CD4-positive, alpha-beta T cell treated with Interleukin-4 for 4 hours (primary cell): ENCODE data around the gene ABHD11.
A peak's percentile ranks its signal among the peaks of the same experiment; 100 is the strongest.
"Not testable (repeated sequence)": the region's sequence is repeated elsewhere in the genome, so short reads cannot be mapped to it uniquely, and the experiment has no call there.

Experiments used
- DNase-seq: peaks from one replicate; pipeline ENCODE4 v3.0.0-alpha.2; 2020

ABHD11 gene

DNA sequence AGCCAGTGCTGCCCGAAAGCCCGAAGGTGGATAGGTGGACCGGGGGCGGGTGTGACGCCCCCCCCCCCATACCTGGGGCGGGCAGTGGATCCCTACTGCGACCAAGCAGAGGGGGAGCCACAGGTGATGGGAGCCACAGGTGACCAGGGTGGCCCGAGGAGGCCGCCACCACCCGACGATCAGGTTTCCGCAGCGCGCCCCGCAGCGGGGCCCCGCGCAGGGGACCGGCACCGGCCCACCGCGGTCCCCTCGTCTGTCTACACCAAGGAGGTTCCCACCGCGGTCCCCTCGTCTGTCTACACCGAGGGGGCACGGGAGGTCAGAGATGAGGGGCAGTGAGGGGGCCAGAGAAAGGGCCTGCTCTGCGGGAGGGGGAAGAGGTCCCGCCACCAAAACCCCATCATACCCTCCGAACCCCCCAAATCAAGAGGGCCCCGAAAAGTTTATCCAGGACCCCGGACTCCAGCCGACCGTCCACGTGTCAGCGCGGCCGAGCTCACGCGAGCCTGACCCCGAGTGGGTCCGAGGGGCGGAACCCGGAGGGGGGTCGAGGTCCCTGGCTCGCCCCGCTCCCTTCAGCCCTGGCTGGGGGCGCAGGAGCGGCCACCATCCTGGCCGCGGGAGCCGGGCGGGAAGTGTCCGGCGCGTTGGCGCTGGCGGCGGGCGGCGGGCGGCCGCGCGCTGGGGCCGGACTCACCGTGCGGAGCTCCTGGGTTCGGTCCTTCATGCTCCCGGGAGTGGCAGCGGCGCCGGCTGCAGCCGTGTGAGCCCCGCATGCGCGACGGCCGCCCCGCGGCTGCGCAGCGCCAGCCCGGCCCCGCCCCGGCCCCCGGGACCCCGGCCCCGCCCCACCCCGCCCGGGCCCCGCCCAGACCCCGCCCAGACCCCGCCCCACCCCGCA lies 19.4 kb downstream of the ABHD11 start, which contains the start of gene STX1A:
TSS of gene STX1A (minus strand) at position 765 of the 901 bp plus-strand sequence. CDS start at position 727, 38 bp downstream.
- DNase-seq: peak; percentile 48

GRCh38 chr7:73718438-73718881 lies 20.1 kb downstream of the ABHD11 start:
- peak; percentile 38 for DNase-seq

GRCh38 chr7:73717991-73718405 lies 20.6 kb downstream of the ABHD11 start:
- peak; percentile 86 for DNase-seq

DNA sequence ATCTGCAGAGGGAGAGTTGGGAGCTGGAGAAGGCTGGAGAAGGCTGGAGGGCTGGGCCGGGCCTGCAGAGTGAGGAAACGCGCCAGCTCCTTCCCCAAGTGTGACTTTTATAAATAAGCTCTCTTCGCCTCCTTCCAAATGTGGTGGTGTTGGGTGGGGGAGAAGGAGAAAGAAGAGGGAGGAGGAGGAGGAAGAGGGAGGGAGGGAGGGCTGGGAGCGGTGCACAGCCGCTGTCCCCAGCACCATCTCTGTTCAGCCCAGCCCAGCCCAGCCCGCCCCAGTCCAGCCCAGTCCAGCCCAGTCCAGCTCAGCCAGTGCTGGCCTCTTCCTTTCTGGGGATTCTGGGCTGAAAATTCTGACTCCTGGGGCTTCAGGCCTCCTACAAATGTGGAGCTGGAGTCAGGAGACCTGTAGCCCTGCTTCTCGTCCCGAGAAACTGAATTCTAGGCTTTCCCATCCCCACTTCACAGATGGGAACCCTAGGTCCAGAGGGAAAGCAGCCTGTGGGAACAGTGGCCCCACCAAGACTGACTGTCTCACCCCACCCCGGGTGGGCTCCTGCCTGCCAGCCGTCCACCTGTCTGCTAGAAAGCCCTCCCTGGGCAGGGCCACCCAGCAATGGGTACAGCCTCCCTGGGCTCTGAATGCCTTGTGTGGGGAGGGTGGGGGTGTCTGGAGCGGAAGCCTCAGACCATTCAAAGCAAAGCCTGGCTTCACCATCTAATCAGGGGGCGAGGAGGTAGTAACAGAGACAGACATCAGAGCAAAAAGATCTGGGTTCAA lies 21.4 kb downstream of the ABHD11 start:
- no peak for DNase-seq

GRCh38 chr7:73716318-73716890 lies 22.2 kb downstream of the ABHD11 start:
- DNase-seq: no peak

- peak; percentile 17 for DNase-seq
Measured at GRCh38 chr7:73715648-73716317, 22.8 kb downstream of the ABHD11 start.

- not testable (repeated sequence) for DNase-seq
Measured at GRCh38 chr7:73713319-73713718, 25.3 kb downstream of the ABHD11 start.

DNA sequence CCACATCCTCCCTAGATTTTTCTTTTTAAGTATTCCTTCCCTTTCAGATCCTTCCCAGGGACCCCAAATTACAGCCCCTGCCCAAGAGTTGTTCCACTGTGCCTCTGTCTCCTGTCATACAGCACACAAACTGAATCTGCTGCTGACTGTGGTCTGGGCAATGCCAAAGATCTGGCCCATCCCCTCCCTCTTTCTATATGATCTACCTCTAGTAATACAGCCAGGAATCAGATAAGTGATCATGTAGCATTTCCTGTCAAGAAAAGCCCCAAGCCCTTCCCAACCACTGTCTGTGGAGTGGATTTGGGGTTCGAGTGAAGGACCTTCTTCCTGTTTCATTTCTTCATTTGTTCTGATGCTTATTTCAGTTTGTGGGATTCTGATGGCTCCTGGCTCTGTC lies 25.8 kb downstream of the ABHD11 start:
- no peak for DNase-seq

DNA sequence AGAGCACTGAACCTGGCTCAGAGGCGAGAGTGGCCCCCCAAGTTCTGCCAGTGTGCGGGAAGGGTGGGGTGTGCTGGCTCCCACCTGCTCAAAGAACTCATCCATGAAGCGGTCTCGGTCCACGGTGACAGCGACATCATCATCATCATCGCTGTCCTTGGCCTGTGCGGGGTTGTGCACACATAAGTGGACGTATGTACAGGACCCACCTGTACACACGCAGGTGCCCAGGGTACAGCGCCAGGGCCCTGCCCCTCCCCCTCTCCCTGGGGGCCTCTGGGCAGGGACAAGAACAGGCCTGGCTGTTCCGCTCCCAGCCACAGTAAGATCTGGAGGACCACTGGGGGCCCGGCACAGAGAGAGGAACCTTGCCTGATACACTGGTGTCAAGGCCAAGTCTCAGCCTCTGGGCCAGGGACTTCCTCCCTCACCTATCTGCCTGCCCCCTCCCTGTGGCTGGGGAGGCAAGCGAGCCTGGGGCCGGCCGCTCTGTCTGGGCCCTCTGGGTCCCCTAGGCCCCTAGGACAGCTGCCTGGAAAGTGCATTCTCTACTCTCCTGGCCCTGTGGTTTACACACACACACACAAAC lies 29.5 kb downstream of the ABHD11 start:
- DNase-seq: no peak

DNA sequence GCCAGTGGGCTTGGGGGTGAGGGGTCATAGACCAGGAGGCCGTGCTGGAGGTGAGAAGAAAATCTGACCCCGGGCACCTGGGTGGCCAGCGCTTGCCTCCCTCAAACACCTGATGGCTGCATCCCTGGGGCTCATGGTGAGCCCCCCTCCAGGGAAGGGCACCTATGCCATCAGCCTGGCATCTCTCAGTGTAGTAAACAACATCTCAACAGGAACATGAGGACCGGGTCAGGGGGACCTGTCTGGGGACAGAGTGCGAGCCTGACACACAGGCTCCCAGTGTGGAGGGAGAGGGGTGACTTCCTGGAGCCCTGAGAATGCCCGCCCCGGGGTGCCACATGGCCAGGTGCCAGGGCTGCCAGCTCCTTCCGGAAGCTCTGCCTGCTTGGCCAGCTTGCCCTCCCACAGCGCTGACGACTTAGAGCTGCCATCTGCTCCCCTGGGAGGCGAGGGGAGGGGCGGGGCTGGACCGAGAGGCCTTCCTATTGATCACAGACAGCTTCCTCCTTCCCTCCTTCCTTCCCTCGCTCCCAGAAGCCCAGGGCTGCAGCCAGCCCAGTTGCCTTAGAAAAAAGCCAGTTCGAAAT lies 31.5 kb downstream of the ABHD11 start:
- DNase-seq: no peak

GRCh38 chr7:73706126-73707044 lies 32.2 kb downstream of the ABHD11 start:
- no peak for DNase-seq

- no peak for DNase-seq
Measured at GRCh38 chr7:73705551-73705920, 33.1 kb downstream of the ABHD11 start.

DNA sequence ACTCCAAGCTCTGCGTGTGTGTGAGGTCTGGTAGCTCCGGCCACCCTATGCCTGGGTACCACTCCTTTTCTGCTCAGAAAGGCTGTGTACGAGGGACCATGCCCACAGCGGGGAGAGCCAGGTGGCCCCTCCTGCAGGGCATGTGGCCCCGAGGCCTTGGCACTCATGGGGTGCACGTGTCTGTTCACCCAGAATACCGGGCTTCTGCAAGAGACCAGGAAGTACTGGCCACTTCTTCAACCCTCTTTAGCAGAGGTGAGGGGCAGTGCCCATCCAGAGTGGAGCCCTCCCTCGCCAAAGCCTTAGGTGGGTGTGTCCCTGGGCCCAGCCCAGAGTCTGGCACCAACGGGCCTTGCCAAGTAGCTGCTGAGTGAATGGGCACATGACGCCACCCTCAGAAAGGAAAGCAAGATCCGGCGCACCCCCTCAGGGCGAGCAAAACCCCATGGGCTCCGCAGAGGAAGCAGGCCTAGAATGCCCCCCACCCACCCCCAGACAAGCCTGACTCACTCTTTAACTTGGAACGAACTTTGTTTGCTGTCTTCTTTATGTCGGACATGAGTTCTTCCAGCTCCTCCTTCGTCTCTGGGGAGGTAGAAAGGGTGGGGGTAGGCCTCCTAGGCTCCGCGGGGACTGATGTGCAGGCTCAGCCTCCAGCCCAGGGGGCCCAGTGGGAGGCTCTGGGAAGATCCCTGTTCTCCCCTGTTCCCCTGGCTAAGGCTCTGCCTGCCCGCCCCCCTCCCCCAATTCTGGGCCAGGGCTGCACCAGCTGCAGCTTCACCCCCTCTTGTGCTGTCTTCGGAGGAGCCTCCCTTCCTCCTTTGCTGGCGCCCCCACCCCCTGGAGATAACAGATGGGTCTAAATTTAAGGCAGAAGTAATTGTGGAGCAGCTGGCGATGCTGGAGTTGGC lies 33.7 kb downstream of the ABHD11 start:
- no peak for DNase-seq

DNA sequence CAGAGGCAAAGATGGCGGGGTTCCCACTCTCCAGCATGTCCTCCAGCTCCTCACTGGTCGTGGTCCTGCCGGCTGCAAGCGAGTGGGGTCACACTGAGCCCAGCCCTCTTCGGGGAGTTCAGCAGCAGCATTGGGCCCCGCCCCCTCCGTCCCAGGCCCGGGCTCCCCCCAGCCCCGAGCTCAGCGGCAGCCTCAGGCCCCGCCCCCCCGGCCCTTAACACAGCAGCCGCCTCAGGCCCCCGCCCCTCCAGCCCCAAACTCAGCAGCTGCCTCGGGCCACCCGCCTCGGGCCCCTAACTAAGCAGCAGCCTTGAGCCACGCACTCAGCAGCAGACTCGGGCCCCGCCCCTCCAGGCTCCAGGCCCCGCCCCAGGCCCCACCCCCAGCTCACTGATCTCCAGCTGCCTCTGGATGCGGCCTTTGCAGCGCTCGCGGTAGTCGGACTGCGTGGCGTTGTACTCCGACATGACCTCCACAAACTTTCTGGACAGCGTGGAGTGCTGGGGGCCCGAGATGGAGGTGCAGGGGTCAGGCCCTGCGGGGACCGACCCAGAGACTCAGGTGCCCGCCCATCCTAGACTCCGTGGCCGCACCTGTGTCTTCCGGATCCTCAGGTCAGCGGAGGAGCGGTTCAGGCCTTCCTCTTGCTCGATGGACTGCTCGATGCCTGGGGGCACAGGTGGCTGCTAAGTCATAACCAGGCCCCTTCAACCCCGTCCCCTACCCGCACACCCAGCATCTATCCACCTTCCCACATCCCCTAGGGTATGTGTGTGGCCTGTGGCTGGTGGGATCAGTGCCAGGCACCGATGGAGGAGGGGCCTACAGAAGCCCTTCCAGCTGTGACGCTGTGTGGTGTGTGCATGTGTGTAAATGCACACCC lies 34.6 kb downstream of the ABHD11 start:
- DNase-seq: no peak

GRCh38 chr7:73703225-73703624 lies 35.4 kb downstream of the ABHD11 start:
- no peak for DNase-seq

GRCh38 chr7:73702665-73703064 lies 35.9 kb downstream of the ABHD11 start:
- no peak for DNase-seq

DNA sequence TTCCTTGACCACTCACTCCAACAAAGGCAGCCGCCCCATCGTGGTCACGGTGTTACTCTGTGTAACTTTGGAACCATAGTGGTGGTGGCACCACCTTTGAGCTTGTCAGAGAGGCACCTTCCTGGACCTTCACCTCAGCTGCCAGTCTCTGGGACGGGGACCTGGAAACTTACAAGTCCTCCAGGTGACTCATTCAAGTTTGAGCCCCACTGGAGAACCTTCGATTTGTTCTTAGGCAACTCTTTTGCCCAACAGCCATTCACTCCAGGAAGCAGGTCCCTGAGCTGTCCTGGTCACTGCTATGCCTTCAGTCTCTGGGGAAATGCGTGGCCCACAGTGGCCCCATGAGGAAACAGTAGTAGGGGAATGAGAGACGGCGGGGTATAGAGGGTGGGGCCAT lies 36.4 kb downstream of the ABHD11 start:
- no peak for DNase-seq

- DNase-seq: peak; percentile 22
Measured at GRCh38 chr7:73701357-73701995, 37.1 kb downstream of the ABHD11 start.
